Fibroblast of lung (primary cell): Measurements from ENCODE around the gene HSF2BP. TPM values are rescaled to one million over a fixed set of nuclear protein-coding genes. Genes with fewer than 3 reads are reported as not detected.

Experiments
- DNase-seq, 2 donors: peaks; one replicate each; pipeline versions ENCODE4 v3.0.0 to v3.0.0-alpha.2; 2010; ENCODE audit warnings: low read depth in 2 of 2
- H2AFZ ChIP-seq: 2 replicates; pipeline ENCODE4 v1.5.1; 2012; ENCODE audit warnings: low read length, control low read depth, inconsistent platforms
- H3K27ac ChIP-seq: 2 replicates; pipeline ENCODE4 v1.5.1; 2011; ENCODE audit warnings: low read length, control low read depth; ENCODE audit not compliant: insufficient read depth
- H3K27me3 ChIP-seq: 2 replicates; pipeline ENCODE4 v1.5.1; 2011; ENCODE audit warnings: mild to moderate bottlenecking, low read length; ENCODE audit not compliant: control insufficient read depth, insufficient read depth
- H3K36me3 ChIP-seq: 2 replicates; pipeline ENCODE4 v1.5.1; 2011; ENCODE audit warnings: low read length; ENCODE audit not compliant: control insufficient read depth, insufficient read depth
- H3K4me1 ChIP-seq: 2 replicates; pipeline ENCODE4 v1.5.1; 2011; ENCODE audit warnings: low read length; ENCODE audit not compliant: control insufficient read depth, insufficient read depth; ENCODE audit errors: extremely low read depth
- H3K4me2 ChIP-seq: 2 replicates; pipeline ENCODE4 v1.5.1; 2011; ENCODE audit warnings: low read length, control low read depth; ENCODE audit not compliant: insufficient read depth; ENCODE audit errors: extremely low read depth
- H3K4me3 ChIP-seq, 4 experiments: fragments of 200-600 bp in 1 of 4; sonication (generic) in 1 of 4; replicated peaks in 1 of 4; 2 replicates each; pipeline ENCODE4 v1.5.1; 2011 to 2016; ENCODE audit warnings: low read length in 4 of 4, low read depth in 3 of 4, mild to moderate bottlenecking in 3 of 4, control low read depth in 2 of 4, inconsistent platforms in 1 of 4, mixed read lengths in 1 of 4; ENCODE audit not compliant: insufficient read depth in 1 of 4; ENCODE audit errors: control extremely low read depth in 1 of 4
- H3K79me2 ChIP-seq: 2 replicates; pipeline ENCODE4 v1.5.1; 2012; ENCODE audit warnings: mild to moderate bottlenecking, low read length, inconsistent platforms; ENCODE audit not compliant: control insufficient read depth, insufficient read depth
- H3K9ac ChIP-seq: 2 replicates; pipeline ENCODE4 v1.5.1; 2011; ENCODE audit warnings: mild to moderate bottlenecking, low read length, control low read depth; ENCODE audit not compliant: insufficient read depth
- H3K9me3 ChIP-seq: 2 replicates; pipeline ENCODE4 v1.5.1; 2012; ENCODE audit warnings: low read depth, low read length; ENCODE audit not compliant: control insufficient read depth, insufficient read depth
- H4K20me1 ChIP-seq: 2 replicates; pipeline ENCODE4 v1.5.1; 2011; ENCODE audit warnings: low read length; ENCODE audit not compliant: control insufficient read depth, insufficient read depth; ENCODE audit errors: extremely low read depth
- CTCF ChIP-seq, 2 donors: IDR thresholded peaks in 1 of 2; conservative IDR thresholded peaks in 1 of 2; 1 replicate in 1 of 2; 2 replicates in 1 of 2; pipeline ENCODE4 v1.5.1; 2011 to 2012; ENCODE audit warnings: low read length in 2 of 2, control low read depth in 1 of 2, inconsistent platforms in 1 of 2, low read depth in 1 of 2, mild to moderate bottlenecking in 1 of 2
- EZH2 ChIP-seq: IDR thresholded peaks from 2 replicates; pipeline ENCODE4 v1.5.1; 2012; ENCODE audit warnings: low read length, control low read depth, mild to moderate bottlenecking; ENCODE audit errors: missing control alignments
- polyA plus RNA-seq, 2 donors: library from polyadenylated mRNA; depleted of rRNA in 1 of 2; stranded (reverse) in 1 of 2; unstranded in 1 of 2; fragments of >200 nt; gene quantifications; 2 replicates each; pipeline ENCODE4 v1.2.1, GENCODE V29; 2011 to 2012; ENCODE audit warnings: missing spikeins in 1 of 2
- total RNA-seq: library from RNA; depleted of rRNA; stranded (reverse); fragments of >200 nt; gene quantifications from 2 replicates; pipeline ENCODE4 v1.2.1, GENCODE V29; 2014

HSF2BP gene
- total and polyA plus RNA-seq, 2 donors (not counting 1 experiment from before 2014, with no cell fraction given), result 0.70 to 1.2 TPM

- no peak overlapping the region for H3K27ac ChIP-seq
- DNase-seq, result no peak
- peaks cover 22% of the 10 kb centered on the region for H3K36me3 ChIP-seq
Observed at GRCh38 chr21:43690346-43690745, 31.1 kb upstream of the HSF2BP start.

GRCh38 chr21:43689556-43690337 lies 30.5 kb upstream of the HSF2BP start:
- TF ChIP-seq EZH2 (no peak), CTCF (conservative IDR thresholded peaks at IDR 0.05 in 1 of 2, IDR thresholded peaks at IDR 0.05 in 1 of 2; ENCODE audit: low read depth in 1 of 2, low read length in 2 of 2) (no peak)
- Histone ChIP-seq H4K20me1 (no peaks in the 10 kb centered on the region), H3K4me1 (no peaks in the 10 kb centered on the region), H3K9me3 (no peaks in the 10 kb centered on the region), H3K4me2 (no peak overlapping the region), H3K27ac (no peak overlapping the region), H3K79me2 (no peaks in the 10 kb centered on the region), H3K4me3 (no peak overlapping the region), H3K27me3 (no peaks in the 10 kb centered on the region), H3K36me3 (peaks cover 24% of the 10 kb centered on the region), H3K9ac (no peak overlapping the region), H2AFZ (no peak overlapping the region)
- DNase-seq, result no peak

More at GRCh38 chr21:43690346-43690745, 31.1 kb upstream of the HSF2BP start:
- Histone ChIP-seq H3K4me2 (no peak overlapping the region), H3K4me3 (no peak overlapping the region), H3K9ac (no peak overlapping the region), H2AFZ (no peak overlapping the region), H3K9me3 (no peaks in the 10 kb centered on the region), H3K4me1 (no peaks in the 10 kb centered on the region), H3K27me3 (no peaks in the 10 kb centered on the region), H3K79me2 (no peaks in the 10 kb centered on the region), H4K20me1 (no peaks in the 10 kb centered on the region)
- no peak for TF ChIP-seq EZH2
- TF ChIP-seq CTCF (conservative IDR thresholded peaks at IDR 0.05 in 1 of 2, IDR thresholded peaks at IDR 0.05 in 1 of 2; ENCODE audit: low read depth in 1 of 2, low read length in 2 of 2), result no peak

- Histone ChIP-seq H3K36me3 (peaks cover 23% of the 10 kb centered on the region), H3K27ac (no peak overlapping the region), H4K20me1 (no peaks in the 10 kb centered on the region), H3K4me1 (no peaks in the 10 kb centered on the region), H3K4me2 (no peak overlapping the region), H3K27me3 (no peaks in the 10 kb centered on the region), H3K9ac (no peak overlapping the region), H2AFZ (no peak overlapping the region), H3K9me3 (no peaks in the 10 kb centered on the region), H3K4me3 (no peak overlapping the region), H3K79me2 (no peaks in the 10 kb centered on the region)
- DNase-seq, result no peak
- TF ChIP-seq CTCF (conservative IDR thresholded peaks at IDR 0.05 in 1 of 2, IDR thresholded peaks at IDR 0.05 in 1 of 2; ENCODE audit: low read depth in 1 of 2, low read length in 2 of 2) (no peak), EZH2 (no peak)
Observed at GRCh38 chr21:43688906-43689305, 29.6 kb upstream of the HSF2BP start.
